ENCODE results near the gene LARP6.
"Not testable (repeated sequence)": the region's sequence is repeated elsewhere in the genome, so short reads cannot be mapped to it uniquely, and the experiment has no call there.

Gene LARP6

DNA sequence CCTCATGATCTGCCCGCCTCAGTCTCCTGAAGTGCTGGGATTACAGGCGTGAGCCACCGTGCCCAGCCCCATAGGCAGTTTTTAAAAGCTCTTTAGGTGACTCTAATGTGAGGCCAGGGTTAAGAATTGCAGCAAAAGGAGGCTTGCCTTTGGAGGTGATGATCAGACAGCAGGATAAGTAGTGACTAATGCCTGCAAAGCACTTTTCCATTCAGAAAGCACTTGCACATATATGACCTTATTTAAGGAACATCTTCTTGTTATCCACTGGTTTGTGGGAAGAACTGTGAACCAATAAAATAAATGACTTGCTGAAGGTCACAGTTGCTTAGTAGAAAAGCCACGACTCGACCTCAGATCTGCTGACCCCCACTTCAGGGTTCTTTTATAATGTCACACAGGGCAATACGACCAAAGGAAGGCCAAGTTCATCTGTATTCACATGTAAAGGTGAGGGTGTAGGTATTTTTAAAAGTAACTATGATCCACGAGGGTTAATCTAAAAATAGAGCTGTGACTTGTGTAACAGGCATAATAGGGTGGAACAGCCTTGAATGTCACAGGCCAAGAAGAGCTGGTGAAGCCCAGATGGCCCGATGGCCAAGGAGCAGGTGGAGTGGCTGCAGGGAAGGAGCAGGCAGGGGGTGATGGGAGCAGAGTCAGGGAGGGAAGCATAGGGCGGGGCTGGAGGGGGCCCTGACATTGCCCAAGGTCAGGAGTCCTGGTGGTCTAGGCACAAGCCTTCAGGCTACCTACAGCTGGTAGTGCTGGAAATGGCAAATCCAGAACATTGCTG, 24.4 kb downstream of the LARP6 start:
- no peak for DNase-seq

DNA sequence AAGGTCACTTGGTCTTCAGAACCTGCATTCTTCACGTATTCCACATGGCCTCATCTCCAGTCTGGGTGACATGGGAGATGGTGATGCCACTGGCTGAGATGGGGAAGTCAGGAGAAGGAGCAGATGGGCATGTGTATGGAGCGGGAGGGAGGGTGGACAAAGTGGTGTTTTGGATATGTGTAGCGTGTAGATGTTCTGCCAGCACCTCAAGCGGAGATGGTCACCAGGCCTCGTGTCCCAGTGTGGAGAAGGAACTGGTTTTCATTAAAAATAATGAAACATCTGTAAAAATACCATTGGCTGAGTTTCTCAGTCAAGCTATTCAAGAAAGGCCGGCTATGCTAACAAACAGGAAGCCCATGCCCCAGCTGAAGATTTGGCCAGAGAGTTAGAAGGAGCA, 26.2 kb downstream of the LARP6 start:
- DNase-seq, result no peak

DNA sequence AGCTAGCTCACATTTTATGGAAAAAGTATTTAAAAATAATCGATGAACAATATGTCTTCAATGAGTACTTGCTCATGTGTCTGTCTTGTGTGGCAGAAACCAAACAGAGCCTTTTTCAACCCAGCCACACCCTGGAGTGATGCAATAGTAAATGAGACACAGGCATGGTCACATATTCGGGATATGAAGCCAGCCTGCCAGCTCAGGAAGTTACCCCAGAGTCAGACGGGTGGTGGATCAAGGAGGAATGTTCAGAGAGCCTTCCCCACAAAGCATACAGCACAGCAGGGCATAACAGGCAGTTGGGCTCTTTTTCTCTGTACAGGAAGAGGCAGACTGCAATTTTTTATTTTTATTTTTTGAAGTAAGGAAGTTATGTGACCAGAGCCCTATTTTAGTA, 27.3 kb downstream of the LARP6 start:
- DNase-seq, result no peak

DNA sequence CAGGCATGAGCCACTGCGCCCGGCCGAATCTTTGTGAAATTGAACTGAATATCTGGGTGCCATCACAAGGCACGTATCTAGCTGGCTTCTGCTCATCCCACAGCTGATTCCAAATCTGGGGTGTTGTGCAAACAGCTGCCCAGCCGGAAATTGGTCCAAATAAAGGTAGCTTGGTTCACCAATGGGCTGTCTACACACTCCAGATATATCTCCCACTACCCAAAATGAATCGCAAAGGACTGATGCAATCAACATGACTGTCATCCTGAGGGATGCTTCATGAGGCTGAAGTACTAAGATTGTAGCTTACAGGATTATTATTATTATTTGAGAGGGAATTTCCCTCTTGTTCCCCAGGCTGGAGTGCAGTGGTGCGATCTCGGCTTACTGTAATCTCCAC, 28.1 kb downstream of the LARP6 start:
- no peak for DNase-seq

DNA sequence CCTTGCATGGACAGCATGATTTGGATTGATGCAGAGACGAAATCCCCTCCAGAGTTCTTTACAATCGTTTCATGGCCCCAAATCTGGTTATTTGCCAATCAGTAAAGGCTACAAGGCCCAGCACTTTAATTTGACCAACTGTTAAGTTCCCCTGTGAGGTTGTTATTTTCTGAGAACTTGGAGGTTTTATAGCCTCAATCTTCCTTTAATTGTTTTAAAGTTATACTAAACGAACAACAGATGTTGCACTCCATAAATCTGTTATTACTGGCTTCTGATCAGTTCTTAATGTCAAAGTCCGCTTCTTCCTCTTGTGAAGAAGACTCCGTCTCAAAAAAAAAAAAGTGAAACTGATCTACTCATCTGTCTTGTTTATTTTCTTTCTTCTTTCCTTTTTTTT, 30.8 kb downstream of the LARP6 start:
- no peak for DNase-seq

DNA sequence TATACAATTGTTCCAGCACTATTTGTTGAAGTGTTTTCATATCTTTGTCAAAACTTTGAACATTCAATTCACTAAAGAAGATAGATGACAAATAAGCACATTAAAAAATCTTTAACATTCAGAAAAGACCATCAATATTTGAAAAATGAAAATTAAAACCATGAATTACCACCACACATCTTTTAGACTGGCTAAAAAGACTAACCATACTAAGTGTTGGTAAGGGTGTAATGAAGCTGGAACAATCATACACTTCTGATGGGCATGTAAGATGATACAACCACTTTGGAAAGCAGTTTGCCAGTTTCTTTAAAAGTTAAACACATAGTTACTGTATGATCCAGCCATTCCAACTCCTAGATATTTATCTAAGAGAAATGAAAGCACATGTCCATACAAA, 33.7 kb downstream of the LARP6 start:
- DNase-seq, result no peak

DNA sequence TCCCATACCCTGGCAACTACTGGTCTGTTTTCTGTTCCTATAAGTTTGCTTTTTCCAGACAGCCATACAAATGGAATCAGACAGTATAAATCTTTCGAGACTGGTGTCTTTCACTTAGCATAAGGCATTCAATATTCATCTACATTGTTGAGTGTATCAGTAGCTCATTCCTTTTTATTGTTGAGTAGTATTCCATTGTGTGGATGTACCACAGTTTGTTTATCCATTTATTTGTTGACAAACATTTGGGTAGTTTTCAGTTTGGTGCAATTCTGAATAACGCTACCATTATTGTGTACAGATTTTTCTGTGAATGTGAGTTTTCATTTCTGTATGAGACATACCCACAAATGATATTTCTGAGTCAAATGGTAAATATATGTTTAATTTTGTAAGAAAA, 35.4 kb downstream of the LARP6 start:
- DNase-seq, result no peak

DNA sequence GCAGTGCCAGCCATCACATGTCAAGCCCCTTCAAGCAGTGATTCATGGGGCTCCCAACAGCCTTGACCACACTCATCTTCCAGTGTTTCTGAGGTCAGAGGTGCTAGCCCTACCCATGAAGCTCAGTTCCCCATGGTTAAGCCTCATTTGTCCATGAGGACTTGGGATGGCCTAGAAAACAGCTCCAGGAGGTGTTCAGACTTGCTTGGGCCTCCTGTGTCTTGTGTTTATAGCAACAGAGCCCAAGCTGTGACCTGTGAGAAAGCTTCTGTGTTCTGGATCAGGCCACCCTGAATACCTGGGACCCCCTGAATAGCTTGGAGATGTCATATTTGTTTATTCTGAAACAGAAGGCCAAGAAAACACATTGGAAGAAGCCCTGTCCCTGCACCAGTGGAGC, 36.7 kb downstream of the LARP6 start:
- DNase-seq, result no peak

DNA sequence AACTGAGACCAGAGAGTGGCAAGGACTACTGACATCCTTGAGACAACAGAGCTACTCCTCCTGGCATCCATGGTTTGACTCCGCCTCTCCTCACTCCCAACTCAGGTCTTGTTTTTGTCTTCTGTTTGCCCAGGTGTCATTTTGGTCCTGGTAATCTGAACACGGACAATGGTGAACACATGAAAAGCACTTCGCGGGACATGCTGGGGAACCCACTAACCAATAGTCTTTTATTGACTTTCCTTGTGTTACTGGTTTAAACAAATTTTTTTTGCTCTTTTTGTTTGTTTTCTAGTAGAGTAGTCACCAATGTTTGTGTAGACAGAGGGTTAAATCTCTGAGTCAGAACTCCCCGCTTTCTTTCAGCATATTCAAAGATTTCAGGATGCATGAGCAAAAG, 38.4 kb downstream of the LARP6 start:
- no peak for DNase-seq

DNA sequence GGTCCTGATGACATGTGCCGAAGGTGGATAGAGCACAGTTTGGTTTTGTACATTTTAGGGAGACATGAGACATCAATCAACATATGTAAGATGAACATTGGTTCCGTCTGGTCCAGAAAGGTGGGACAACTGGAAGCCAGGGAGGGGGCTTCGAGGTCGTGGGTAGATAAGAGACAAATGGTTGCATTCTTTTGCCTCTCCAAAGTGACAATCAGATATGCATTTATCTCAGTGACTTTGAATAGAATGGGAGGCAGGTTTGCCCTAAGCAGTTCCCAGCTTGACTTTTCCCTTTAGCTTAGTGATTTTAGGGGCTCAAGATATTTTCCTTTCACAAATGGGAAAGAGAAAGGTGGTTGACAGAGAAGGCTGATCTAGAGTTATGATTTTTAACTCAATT, 38.9 kb downstream of the LARP6 start:
- not testable (repeated sequence) for DNase-seq

DNA sequence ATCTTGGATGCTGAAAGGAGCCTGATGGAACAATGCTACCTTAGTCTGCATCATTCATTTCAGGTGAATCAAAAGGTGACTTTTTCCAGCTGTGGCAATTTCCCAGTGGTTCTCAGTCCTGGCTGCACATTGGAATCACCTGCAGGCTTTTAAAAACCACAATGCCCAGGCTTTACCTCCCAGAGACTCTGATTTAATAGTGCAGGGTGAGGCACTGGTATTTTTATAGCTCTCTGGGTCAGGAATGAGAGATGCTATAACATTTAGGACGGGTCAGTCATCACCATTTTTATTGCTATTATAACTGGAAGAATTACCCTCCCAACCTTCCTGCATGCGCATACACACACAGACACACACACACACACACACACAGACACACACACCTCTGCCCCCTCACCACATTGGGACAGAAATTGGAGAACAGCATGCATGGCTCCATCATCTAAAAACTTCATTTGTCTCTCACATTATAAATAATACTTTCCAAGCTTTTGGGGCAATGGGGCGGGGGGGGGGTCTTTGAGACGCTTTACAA, 41.1 kb downstream of the LARP6 start:
- DNase-seq, result no peak

DNA sequence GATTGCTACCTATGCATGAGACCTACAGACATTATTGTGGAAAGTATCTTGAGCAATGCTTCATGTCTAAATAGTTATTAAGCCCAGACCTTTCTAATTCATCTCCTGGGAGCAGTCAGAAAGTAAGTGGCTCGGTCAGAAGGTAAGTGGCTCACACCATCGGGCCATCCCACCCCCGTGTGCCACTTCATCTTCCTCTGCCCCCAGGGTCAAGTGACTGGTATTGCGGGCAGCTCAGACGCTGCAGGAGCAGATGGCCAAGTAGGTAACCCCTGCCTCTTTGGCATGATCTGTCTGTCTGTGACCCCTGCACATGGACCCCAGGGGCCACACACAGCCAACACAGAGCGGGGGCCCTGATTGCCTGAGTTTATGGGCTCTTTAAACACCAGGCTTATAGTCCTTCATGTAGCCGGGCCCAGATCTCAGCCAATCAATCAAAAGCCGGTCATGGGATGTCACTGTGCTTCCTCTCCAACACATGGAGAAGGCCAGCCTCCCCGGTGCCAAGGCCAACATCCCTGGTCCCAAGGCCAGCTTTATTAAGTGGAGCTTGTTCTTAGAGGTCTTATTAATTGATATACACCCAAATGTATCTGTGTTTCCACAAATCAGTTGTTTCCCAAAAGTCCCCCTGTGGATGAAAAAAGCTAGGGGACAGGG, 42.9 kb downstream of the LARP6 start:
- DNase-seq, result no peak

DNA sequence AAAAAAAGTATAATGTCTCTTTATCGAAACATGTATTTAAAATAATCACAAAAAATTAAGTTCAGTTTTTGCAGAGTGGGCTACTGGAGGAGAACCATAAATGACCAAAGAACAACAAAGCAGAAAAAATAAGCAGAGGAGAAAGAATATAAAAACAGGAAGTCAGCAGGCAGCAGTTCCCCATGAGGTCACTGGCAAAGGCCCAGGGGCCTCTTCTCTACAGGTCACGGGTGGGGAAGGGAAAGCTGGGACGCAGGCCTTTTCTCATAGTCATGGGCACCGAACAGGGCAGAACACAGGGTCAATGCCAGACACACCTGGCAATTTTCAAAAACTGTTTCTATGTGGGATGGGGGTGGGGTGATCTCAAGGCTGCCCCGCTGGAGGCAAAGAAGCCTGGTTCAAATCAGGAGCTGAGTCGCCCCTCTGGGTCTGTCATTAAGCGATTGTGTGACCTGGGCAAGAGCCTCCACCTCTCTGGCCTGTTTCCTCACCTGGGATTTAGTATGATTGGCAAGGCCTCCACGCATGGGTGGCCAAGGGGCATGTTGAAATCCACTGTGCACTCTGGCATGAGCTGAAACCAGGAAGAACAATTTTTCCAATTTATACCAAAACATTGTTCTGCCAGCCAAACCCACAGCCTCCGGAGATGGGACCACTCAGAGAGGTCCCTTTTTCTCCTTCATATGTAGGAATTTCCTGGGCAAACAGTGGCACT, 46.8 kb downstream of the LARP6 start:
- DNase-seq, result no peak

DNA sequence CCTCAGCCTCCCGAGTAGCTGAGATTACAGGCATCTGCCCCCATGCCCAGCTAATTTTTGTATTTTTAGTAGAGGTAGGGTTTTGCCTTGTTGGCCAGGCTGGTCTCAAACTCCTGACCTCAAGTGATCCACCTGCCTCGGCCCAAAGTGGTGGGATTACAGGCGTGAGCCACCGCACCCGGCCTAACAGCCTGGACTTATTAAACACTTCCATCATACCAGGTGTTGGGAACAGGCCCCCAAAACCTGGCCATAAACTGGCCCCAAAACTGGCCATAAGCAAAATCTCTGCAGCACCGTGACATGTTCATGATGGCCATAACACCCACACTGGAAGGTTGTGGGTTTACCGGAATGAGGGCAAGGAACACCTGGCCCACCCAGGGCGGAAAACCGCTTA, 49.6 kb downstream of the LARP6 start:
- not testable (repeated sequence) for DNase-seq

DNA sequence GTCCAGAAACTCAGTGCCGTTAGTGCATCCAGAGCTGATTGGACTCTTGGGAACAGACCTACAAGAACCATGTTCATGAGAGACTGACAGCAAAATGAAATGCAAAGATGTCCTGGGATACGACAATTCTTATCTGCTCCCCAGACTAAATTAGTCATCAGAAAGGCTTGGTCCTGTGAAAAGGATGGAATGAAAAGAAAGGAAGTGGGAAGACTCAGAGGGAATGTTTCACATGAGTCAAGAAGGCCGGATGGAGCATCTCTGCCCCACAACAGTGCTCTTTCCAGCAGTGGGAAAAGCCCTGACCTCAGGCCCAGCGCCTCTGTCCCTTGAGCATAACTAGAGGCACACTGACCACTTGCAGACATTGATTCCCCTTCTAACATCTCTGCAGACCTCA, 51.3 kb downstream of the LARP6 start:
- DNase-seq, result no peak

DNA sequence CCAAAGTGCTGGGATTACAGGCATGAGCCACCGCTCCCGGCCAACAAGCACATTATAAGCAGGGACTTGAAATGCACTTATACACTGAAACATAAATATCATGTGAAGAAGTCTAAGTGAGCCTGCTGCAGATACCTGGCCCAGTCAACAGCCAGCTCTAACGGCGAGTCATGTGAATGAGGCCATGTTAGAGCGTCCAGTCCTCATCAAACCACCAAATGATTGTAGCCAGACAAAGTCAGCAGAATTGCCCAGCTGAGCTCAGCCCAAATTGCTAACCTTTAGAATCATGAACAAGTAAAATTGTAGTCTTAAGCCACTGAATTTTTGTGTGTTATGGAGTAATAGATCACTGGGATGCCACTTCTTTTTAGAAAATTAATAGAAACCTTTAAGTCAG, 52.8 kb downstream of the LARP6 start:
- DNase-seq, result no peak

DNA sequence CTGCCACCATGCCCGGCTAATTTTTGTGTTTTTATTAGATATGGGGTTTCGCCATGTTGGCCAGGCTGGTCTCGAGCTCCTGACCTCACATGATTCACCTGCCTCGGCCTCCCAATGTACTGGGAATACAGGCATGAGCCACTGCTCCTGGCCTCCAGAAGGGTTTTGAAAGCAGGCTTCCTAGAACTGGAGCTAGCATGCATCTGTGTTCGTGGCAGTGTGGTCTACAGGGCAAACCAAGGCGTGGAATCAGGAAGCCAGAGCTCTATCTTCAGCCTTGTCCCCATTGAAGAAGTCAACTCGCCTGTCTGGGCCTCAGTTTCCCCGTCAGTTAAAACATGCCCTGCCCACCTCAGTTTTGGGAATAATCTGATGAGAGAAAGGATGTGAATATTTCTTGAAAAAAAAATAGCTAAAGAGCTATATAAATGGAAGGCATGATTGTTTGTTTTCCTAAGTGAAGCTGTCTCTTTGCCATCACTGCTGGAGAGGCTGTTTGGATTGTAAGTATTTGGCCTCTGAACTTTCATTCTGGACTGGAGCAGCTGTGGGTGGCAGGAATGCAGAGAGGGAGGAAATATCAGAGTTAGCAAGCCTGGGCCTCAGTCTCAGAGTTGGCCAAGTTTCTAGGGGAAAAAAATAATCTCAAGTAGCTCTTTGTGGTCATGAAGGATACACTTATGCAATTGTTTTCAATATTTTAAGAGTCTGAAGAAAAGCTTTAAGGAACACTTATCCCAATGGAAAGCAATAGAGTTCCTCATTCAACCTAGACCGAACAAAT, 54.1 kb downstream of the LARP6 start:
- no peak for DNase-seq

DNA sequence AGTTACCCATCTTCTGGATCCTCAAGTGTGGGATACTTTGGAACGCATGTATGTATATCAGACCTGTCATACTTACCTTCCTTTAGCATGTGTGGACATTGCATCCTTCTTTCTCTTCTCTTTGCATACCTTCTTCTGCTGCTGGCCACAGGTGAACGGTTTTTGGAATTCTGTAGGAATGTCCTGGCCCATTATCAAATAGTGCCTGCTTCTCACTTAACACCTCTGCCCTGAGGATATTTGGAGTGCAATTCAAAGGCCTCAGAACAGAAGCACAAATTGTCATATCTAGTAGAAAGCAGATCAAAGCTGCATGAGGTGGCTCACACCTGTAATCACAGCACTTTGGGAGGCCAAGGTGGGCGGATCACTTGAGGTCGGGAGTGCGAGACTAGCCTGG, 56.5 kb downstream of the LARP6 start:
- DNase-seq, result no peak

DNA sequence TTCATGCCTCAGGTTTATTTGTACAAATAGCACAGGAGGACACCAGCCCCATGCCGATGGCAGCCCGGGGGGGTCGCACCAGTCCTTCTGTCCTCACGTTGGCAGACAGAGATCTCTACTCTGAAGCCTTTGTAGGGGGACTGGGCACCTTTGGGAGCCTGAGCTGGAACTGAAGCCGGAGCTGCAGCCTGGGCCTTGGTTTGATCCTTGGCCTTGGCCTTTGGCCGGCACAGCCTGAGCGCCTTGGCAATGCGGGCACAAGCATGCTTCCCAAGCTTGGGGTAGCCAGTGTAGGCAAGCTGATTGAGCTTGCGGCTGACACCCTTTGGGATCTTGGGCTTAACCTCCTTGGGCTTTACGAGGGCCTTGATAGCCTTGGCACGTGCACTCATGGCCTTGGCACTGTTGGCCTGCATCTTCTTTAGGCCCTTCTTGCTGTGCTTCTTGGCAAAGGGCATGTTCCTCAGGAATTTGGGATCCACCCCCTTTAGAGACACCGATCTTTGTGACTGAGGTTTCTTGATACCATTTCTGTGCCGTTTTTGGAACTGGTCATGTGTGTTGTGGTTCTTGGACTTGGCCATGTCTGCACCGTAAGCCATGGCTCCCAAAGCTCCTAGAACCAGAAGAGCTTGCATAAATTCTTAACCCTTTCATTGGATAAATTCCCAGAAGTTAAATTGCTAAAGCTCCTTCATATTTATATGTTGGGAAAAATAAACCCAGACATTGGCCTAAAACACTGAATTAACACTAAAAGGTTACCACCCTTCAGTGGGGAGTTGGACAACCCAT, 57.2 kb downstream of the LARP6 start:
- no peak for DNase-seq

DNA sequence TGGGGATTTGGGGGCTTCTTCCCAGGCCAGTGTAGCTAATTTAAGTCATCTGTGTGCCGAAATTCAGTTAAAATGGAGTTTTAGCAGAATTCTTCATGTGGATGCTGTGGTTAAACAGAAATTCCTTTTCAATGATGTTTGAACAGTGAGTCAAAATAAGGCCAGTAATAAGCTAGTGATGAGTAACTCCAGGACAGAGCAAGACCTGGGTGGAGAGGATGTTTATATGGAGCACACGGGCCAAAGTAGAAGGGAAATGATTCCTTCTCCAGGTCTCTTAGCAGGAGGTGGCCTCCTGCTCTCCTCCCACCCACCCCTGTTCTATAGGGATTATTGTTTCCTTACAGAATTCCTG, 58.7 kb downstream of the LARP6 start:
- no peak for DNase-seq

DNA sequence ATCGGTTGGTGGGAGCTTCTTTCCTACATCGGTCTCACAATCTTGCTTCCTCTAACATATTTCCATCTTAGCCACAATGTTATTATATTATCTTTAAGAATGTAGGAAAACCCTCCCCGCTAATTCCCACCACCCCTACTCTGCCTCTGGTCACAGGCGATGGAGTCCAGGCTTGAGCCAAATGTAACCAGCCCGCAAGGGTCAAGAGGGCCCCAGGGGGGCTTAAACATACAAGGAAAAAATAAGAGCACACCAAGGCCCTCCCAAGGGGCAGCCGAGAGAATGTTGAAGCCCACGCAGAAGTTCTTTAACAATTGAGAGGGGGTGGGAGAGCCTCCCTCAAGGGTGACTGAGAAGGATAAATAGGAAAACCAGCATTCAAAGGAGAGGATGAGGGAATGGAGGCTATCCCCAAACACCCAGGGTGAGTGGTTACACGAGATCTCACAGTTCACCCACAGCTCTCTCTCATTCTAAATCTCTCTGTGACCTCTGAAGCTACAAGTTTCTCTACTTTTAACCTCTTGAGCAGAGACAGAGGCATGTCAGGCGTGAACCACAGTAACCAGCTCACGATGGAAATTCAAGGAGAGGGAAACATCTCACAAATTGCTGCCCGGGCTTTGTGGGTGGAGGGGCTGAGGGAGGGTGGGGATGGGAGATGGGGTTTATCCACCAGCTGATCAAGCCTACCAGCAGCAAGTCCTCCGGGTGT, 59.2 kb downstream of the LARP6 start:
- DNase-seq, result no peak

DNA sequence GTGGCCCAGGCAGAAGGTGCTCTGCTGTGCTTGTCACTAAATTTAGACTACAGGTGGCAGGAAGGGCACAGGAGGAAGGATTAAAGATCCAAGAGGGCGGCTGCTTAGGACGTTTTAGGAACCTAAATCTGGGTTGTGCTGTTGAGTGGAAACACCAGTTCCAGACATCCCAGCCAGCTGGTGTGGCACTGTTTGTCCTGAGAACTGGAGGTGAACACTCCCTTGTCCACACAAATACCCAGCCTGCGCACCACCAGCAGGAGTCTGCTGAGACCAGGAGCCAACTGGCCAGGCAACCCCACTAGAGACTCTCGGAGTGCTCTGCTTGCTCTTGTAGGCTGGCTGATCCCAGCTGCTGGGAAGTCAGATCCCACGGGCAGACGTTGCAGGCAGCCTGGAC, 60.3 kb downstream of the LARP6 start:
- DNase-seq, result no peak

Measured in NCI-H2171 (cell line).